ENCODE data around the gene NLRC5. TPM values are rescaled to one million over a fixed set of nuclear protein-coding genes. Genes with fewer than 3 reads are reported as not detected.
"Not testable (repeated sequence)": the region's sequence is repeated elsewhere in the genome, so short reads cannot be mapped to it uniquely, and the experiment has no call there.

The NLRC5 gene
- polyA plus RNA-seq, 1 donor, result 5.5 TPM

GRCh38 chr16:56964243-56965148 is 24.9 kb upstream of the NLRC5 start:
- no peak for DNase-seq (ENCODE audit: low read depth)

DNA sequence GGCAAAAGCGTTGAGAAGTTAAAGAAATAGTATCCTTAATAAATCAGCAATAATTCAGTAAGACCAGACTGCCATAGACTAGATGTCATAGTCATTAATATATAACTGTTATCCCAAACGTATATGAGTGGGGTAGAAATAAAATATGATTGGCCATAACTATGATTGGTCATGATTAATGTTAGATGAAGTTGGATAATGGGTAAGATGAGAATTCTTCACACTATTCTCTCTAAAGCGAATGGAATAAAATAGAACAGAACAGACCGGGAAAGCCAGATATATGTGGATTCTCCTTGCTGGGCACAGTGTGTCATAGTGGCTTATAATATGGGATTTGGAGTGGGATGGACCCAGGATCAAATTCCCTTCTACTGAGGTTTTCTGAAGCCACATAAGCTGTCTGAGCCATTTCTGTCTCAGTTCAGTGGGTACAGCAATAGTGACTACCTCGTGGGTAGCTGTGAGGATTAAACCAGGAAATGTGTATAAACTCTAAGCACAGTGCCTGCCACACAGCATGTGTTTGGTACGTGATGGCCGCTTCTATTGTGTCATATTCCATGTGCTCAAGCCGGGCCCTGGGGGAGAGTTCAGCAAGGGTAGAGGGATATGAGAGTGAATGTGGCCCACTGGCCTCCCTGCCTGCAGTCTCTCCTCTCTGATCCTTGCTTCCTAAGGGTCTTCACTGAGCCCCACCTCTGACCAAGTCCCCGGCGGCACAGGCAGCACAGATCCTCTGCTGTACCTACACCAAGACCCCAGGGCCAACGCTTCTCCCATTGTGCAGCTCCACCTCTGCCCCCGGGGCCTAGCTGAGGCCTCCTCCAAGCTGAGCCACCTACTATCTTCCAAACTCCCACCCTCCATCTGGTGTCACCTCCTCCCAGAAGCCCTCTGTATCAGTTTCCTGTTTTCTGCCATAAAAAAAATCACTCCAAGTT is 23.9 kb upstream of the NLRC5 start:
- no peak for DNase-seq (ENCODE audit: low read depth)

DNA sequence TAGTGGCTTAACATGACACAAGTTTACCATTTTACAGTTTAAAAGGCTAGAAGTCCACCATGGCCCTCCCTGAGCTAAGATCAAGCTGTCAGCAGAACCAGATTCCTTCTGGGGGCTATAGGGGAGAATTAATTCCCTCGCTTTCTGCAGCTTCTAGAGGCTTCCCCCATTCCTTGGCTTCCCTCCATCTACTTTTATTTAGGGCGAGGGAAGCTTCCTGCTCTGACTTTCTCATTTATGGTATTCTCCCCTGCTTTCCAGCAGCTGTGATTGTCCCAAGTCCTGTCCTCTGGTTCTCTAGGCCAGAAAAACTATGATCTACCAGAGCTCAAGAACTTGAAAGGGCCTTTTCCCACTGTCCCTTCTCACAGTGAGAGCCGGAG is 23.3 kb upstream of the NLRC5 start:
- DNase-seq (ENCODE audit: low read depth), result no peak

- DNase-seq (ENCODE audit: low read depth), result no peak
These were observed 21.6 kb upstream of the NLRC5 start for GRCh38 chr16:56967733-56968132.

- DNase-seq (ENCODE audit: low read depth), result no peak
These were observed 19.6 kb upstream of the NLRC5 start for GRCh38 chr16:56969769-56970168.

- no peak for DNase-seq (ENCODE audit: low read depth)
These were observed 18.2 kb upstream of the NLRC5 start for GRCh38 chr16:56970934-56971767.

- no peak for DNase-seq (ENCODE audit: low read depth)
These were observed 17.7 kb upstream of the NLRC5 start for GRCh38 chr16:56971768-56972043.

DNA sequence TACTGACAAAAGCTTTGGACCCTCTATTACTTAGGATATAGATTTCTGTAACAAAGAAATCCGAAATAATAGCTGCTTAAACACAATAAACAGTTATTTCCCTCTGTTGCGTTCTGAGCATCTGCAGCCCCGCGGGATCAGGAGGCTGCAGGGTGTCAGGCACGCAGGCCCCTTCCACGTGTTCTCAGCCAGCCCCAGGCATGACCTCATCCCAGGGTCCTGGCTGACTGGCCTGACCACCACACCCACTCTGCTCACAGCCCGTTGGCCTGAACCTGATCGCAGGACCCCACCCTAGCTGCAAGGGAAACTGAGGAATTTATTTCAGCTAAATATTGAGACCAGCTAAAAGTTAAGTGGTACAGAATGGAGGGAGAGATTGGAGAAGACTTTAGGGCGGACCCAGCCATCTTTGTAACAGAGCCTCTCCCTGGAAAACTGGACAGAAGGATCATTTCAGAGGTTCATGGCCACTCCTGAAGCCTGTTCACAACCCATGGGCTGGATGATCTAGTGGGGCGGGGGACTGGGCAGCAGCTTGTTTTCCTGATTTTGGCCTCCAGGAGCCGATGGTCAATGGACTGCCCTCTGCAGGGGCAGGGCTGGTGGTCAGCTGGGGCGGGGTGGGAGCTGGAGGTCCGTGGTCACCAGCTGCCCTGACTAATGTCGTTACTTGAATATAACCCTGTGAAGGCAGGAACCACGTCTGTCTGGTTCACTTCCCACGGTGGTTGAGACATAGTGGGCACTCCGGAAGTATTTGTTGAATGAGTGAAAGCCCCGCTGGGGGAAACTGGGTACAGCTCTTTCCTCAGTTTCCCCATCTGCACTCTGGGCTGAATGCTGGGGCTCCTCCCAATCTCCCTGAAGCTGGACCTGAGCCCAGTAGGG is 16.7 kb upstream of the NLRC5 start:
- DNase-seq (ENCODE audit: low read depth), result no peak

- DNase-seq (ENCODE audit: low read depth), result no peak
These were observed 16.1 kb upstream of the NLRC5 start for GRCh38 chr16:56973294-56973689.

DNA sequence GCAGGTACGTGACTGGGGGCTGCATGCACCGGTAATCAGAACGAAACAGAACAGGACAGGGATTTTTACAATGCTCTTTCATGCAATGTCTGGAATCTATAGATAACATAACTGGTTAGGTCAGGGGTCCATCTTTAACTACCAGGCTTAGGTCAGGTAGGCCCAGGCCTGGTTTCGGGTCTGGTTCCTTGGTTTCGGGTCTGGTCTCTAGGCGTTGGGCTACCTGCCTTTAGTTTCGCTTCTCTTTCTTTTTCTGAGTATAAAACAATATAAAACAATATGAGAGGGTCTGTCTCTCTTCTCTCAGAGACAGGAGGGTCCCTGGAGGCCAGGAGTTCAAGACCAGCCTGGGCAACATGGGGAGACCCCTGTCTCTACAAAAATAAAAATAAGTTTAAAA is 15.5 kb upstream of the NLRC5 start:
- not testable (repeated sequence) for DNase-seq (ENCODE audit: low read depth)

DNA sequence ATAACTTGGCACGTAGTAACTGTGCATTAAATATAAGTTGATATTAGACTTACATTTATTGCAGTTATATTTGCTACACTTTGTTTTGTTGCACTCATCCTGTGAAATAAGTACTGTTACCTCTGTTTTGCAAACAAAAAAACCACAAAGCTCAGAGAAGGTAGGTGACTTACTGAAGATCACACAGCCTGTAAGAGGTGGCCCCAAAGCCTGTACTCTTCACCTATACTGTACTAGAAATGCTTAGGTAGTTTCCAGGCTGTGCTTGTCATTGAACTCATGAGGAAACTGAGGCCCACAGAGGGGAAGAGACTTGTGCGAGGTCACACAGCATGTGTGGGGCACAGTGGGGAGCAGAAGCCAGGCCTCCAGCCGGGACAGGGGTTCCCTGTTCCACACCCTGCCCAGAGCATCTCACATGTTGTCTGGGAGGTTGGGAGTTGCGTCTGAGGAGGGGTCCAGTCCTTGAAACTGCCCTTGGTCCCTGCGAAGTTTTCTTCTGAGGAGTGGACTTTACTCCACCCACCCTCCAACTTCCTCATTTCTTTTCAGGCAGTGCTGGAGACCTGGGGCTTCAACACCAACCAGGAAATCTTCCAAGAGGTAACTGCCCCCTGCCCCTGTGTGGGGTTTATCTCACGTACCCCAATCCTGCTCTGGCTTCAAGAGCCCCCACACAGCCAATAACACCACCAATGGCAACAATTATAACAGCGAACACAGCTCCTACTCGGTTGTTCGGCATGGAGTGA is 14.6 kb upstream of the NLRC5 start:
- DNase-seq (ENCODE audit: low read depth), result no peak

DNA sequence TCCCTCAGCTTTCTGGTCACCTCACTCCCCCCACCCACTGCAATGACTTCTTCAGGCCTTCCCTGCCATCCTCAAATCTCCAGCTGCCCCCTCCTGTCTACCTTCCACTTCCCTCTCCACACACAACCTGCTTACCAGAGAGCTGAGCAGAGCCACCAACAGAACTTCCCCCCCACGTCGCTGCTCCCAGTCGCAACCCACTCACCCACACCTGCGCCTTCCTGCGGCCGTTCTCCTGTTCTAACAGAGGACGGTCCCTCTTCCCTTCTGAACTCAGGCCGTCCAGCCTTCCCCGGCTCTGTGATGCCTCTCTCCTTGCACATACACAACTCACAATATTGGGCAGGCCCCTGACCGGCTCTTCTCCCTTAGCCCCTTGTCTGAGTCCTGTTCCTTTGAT is 13.6 kb upstream of the NLRC5 start:
- no peak for DNase-seq (ENCODE audit: low read depth)

GRCh38 chr16:56977216-56977615 is 12.1 kb upstream of the NLRC5 start:
- no peak for DNase-seq (ENCODE audit: low read depth)

- no peak for DNase-seq (ENCODE audit: low read depth)
These were observed 11.4 kb upstream of the NLRC5 start for GRCh38 chr16:56977823-56978430.

DNA sequence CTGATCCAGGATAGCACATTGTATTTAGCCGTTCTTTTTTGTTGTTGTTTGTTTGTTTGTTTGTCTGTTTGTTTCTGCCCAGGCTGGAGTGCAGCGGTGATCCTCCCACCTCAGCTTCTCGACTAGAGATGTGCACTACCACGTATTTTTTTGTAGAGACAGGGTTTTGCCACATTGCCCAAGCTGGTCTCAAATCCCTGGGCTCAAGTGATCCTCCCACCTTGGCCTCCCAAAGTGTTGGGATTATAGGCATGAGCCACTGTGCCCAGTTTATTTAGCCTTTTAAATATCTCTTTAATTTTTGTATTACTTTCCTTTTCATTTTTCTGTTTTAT is 9.2 kb upstream of the NLRC5 start:
- DNase-seq (ENCODE audit: low read depth), result no peak

- no peak for DNase-seq (ENCODE audit: low read depth)
These were observed 8.3 kb upstream of the NLRC5 start for GRCh38 chr16:56980792-56981724.

DNA sequence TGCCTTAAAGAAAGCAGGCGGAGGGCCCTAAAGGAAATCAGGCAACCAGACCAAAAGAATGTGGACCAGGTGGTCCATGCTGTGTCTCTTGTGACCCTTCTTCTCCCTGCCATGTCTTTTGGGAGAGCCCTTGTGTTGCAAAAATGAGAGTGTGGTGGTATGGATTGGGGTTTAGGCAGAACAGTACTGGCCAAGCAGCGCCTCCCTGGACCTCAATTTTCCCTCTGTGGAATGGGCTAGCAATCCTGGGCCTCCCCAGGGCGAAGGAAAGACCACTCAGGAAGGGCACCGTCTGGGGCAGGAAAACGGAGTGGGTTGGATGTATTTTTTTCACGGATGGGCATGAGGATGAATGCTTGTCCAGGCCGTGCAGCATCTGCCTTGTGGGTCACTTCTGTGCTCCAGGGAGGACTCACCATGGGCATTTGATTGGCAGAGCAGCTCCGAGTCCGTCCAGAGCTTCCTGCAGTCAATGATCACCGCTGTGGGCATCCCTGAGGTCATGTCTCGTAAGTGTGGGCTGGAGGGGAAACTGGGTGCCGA is 7.6 kb upstream of the NLRC5 start:
- DNase-seq (ENCODE audit: low read depth), result no peak

DNA sequence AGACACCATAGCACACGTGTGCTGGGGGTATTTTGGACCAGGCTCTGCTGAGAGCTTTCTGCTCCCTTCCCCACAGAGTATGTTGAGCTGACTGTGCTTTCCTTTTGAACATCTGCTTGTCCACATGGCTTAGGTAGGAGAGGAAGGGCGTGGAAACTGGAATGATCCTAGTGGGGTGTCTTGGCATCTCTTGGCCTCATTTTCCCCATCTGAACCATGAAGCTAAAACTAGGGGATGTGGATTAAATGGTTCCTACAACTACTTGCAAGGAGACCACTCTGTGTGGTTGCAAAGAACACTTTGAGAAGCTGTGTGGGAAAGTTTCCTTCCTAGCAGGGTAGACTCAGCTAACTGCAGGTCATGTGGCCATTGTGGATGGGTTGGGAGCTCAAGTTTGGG is 6.7 kb upstream of the NLRC5 start:
- no peak for DNase-seq (ENCODE audit: low read depth)
